Measurements from ENCODE around the gene NDUFAF3.

DNA sequence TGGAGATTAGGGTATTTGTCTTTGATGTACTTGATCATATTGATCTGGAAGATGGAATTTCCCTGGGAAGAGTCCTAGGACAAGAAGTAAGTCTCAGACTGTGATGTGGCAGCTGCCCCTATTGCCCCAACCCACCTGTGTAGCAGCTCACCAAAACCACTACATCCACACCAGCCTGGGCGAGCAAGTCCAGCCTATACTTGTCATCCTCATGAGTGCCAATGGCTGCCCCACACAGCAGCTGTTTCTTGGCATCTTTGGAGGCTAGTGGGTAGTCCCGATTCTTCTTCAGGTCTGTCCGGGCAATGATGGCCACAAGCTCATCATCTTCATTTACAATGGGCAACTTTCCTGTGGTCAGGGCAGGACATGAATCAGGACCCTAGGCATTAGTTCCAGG lies 4.6 kb downstream of the NDUFAF3 start:
- no peak for TF ChIP-seq POLR2A (IDR thresholded peaks at IDR 0.05)
- TF ChIP-seq, protein P1, sequence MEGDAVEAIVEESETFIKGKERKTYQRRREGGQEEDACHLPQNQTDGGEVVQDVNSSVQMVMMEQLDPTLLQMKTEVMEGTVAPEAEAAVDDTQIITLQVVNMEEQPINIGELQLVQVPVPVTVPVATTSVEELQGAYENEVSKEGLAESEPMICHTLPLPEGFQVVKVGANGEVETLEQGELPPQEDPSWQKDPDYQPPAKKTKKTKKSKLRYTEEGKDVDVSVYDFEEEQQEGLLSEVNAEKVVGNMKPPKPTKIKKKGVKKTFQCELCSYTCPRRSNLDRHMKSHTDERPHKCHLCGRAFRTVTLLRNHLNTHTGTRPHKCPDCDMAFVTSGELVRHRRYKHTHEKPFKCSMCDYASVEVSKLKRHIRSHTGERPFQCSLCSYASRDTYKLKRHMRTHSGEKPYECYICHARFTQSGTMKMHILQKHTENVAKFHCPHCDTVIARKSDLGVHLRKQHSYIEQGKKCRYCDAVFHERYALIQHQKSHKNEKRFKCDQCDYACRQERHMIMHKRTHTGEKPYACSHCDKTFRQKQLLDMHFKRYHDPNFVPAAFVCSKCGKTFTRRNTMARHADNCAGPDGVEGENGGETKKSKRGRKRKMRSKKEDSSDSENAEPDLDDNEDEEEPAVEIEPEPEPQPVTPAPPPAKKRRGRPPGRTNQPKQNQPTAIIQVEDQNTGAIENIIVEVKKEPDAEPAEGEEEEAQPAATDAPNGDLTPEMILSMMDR (IDR thresholded peaks at IDR 0.05): no peak

Measured in vagina (tissue), 2 donors.